Fibroblast of gingiva (primary cell): ENCODE data around the gene ABCB8.
"Not testable (repeated sequence)": the region's sequence is repeated elsewhere in the genome, so short reads cannot be mapped to it uniquely, and the experiment has no call there.

Experiments
- DNase-seq: peaks from one replicate; pipeline ENCODE4 v3.0.0-alpha.2; 2011; ENCODE audit warnings: low read depth

Gene ABCB8

DNA sequence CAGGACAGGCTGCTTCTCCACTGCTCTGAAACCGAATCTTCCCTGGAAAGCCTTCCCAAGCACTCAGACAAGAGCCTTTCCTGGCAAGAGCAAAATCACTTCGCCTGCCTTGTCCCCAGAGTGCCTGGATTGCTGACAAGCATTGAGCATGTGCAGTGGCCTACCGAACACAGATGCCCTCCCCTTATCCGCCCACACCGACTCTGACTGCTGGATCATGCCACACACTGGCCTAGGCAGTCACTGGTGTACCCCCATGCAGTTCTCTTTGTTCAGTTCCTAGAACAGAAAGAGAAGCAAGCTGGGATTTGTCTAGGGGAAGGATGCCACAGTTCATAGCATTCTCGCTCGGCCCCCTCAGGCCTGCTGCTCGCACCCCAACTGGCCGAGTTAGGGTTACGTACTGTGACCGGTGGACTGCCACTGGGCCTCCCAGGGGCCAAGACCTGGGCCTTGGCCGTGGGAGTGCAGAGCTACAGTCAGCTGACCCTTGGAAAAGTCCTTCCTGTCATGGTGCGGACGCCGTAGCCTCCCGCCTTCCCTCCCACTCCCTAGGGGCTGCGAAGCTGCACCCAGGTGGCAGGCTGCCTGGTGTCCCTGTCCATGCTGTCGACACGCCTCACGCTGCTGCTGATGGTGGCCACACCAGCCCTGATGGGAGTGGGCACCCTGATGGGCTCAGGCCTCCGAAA is 6.9 kb downstream of the ABCB8 start:
- no peak for DNase-seq

DNA sequence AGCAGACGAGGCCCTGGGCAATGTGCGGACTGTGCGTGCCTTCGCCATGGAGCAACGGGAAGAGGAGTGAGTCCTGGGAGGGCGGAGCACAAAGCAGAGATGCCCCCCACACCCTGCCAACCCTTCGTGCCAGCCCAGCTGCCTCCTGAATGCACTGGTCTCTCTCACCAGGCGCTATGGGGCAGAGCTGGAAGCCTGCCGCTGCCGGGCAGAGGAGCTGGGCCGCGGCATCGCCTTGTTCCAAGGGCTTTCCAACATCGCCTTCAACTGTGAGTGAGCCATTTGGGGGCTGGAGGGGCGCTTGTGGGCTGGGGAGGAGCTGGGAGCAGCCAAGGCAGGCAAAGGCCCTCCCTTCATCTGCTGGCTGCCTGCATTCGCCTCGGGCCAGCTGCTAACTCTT is 7.7 kb downstream of the ABCB8 start:
- DNase-seq = no peak

DNA sequence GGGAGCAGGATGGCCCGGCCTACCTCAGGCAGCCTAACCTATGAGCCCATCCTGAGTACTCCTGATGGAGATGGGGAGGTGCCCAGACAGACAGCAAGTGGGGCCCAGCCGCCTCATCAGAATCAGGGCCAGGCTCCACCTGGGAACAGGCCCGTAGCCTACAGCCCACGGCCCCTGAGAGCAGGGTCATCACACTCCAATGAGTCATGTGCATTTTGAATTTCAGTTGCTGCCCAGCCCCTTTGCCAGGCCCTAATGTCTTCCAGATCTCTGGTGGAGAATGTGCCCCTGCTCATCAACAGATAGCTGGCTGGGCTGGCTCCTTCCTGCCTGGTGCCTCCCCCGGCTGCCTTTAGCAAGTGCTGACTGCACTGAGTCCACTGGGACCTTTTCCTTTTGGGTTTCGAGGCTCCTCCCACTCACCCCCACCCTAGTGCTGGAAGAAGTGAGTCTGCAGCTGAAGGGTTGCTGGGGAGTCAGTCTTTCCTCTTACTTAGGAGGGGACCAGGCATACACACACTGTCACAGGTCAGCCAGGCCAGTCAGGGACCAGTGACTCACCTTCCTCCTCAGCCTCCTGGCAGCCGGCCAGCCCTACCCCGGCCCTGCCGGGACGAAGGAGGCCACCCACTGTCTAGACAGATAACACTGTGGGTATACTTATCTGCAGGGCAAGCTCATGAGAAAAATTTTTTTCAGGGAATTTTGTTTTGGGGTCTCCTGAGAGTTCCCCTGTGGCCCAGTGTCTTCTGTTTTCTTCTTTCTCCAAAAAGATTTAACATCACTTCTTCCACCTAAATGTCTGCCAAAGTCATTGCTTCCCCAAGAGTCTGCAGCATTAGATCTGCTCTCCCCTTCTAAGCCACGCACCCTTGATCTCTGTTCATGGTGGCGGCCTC is 10.9 kb downstream of the ABCB8 start:
- peak; percentile 86 for DNase-seq

DNA sequence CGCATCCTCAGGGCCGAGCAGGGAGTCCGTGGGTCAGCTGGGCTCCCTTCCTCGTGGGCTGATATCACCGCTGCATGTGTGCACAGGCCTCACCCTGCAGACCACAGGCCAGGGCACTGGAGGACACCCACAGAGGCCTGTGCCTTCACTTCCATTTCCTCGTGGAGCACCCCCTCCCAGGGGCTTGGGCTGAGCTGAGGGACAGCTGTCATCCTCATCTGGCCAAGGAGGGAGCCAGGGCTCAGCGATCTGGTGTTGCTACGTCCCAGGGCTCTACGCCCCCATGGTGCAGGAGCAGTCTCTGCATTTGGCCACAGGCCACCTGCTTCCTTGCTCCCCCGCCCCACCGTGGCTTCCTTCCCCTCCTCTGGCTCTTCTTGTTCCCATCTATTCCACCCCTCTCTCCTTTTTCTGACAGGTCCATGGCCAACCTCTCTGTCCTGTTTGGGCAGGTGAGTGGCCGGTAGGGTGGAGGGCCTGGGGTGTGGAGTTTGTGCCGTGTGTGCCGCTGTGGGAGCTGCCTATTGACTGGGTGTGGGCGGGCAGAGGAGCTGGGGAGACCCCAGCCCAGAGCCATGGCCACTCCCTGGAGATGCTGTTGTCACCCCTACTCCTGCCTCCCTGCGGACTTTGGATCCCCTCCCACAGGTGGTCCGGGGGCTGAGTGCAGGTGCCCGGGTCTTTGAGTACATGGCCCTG is 11.7 kb downstream of the ABCB8 start:
- no peak for DNase-seq

- no peak for DNase-seq
Measured at GRCh38 chr7:151040616-151041375, 12.5 kb downstream of the ABCB8 start.

DNA sequence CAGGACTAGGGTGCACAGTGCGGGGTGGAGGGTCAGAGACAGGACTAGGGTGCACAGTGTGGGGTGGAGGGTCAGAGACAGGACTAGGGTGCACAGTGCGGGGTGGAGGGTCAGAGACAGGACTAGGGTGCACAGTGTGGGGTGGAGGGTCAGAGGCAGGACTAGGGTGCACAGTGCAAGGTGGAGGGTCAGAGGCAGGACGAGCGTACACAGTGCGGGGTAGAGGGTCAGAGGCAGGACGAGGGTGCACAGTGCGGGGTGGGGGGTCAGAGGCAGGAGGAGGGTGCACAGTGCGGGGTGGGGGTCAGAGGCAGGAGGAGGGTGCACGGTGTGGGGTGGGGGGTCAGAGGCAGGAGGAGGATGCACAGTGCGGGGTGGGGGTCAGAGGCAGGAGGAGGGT is 15.2 kb downstream of the ABCB8 start:
- not testable (repeated sequence) for DNase-seq

DNA sequence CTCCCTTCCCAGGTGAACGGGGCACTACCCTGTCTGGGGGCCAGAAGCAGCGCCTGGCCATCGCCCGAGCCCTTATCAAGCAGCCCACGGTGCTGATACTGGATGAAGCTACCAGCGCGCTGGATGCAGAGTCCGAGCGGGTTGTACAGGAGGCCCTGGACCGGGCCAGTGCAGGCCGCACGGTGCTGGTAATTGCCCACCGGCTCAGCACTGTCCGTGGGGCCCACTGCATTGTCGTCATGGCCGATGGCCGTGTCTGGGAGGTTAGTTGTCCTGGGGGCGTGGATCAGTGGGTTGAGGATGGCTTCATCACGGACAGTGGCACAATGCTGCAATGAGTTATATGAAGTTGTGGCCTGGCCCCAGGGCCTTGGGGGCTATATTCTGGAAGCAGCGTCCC is 15.7 kb downstream of the ABCB8 start:
- DNase-seq = no peak

DNA sequence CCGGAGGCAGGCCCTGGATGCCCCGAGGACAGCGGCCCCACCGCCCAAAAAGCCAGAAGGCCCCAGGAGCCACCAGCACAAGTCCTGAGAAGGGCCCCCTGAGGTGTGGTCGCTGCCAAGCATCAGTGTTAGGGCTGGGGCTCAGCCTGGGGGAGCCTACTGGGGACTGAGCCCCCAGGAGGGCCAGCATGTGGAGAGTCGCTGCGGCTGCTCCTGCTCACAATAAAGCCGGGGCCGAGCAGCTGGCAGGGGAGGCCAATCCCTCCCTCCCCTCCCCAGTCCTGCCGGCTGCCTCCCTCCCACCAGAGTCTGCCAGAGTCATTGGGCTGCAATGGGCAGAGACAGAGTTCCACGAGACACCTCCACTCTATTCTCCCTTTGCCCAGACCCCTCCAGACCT is 17.0 kb downstream of the ABCB8 start:
- DNase-seq = no peak

- DNase-seq = no peak
Measured at GRCh38 chr7:151045967-151046366, 17.7 kb downstream of the ABCB8 start.

GRCh38 chr7:151046603-151047573 is 18.6 kb downstream of the ABCB8 start:
- DNase-seq = peak; percentile 47

GRCh38 chr7:151047976-151048815 is 19.9 kb downstream of the ABCB8 start, which contains the start of gene ASIC3:
TSS of gene ASIC3 (plus strand) at chr7:151048531. CDS start at chr7:151048886, 355 bp downstream.
- no peak for DNase-seq

DNA sequence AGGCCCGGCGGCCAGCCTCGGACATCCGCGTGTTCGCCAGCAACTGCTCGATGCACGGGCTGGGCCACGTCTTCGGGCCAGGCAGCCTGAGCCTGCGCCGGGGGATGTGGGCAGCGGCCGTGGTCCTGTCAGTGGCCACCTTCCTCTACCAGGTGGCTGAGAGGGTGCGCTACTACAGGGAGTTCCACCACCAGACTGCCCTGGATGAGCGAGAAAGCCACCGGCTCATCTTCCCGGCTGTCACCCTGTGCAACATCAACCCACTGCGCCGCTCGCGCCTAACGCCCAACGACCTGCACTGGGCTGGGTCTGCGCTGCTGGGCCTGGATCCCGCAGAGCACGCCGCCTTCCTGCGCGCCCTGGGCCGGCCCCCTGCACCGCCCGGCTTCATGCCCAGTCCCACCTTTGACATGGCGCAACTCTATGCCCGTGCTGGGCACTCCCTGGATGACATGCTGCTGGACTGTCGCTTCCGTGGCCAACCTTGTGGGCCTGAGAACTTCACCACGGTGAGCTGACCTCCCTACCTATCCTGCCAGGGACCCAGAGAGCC is 20.7 kb downstream of the ABCB8 start:
- no peak for DNase-seq

- DNase-seq = peak; percentile 67
Measured at GRCh38 chr7:151051108-151051507, 22.9 kb downstream of the ABCB8 start.

- no peak for DNase-seq
Measured at GRCh38 chr7:151053096-151053495, 24.8 kb downstream of the ABCB8 start.

GRCh38 chr7:151053751-151054150 is 25.5 kb downstream of the ABCB8 start:
- no peak for DNase-seq

- DNase-seq = no peak
Measured at GRCh38 chr7:151056283-151056665, 28.0 kb downstream of the ABCB8 start.

- DNase-seq = no peak
Measured at GRCh38 chr7:151056666-151057505, 28.6 kb downstream of the ABCB8 start.

- no peak for DNase-seq
Measured at GRCh38 chr7:151057506-151057988, 29.3 kb downstream of the ABCB8 start, which contains the start of gene CDK5. TSS of gene CDK5 (minus strand) at chr7:151057897. CDS start at chr7:151057848, 49 bp downstream.
